Measurements from ENCODE around the gene PTPRM.
A peak's percentile ranks its signal among the peaks of the same experiment; 100 is the strongest.

PTPRM gene

GRCh38 chr18:8301427-8302172 is 734.5 kb downstream of the PTPRM start:
- DNase-seq, result peak; percentile 96

DNA sequence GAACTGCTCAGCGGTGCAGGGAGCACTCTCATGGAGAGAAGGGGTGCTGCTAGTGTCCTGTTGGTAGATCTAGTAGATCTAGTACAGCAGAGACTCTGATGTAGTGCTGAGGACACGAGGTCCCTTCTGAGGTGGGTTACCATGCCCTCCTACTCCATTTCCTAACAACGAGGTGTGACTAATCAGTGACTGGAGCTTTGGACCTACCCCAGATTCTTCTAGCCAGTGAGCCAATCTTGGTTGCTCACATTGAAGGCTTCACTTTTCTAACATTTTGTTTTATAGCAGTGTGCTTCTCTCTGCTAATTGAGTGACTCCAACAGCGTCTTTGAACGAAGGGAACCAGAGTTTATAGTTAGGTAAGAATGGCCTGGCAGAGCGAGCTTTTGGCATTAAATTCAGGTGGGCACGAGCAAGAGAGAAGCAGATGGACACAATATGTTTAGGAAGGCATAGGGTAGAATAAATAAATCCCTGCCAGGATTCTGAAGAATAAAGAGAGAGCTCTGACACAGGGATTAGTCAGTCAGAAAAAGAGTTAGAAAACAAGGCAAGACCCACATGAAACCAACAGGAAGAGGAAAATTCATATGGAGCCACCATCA is 736.1 kb downstream of the PTPRM start:
- no peak for DNase-seq

DNA sequence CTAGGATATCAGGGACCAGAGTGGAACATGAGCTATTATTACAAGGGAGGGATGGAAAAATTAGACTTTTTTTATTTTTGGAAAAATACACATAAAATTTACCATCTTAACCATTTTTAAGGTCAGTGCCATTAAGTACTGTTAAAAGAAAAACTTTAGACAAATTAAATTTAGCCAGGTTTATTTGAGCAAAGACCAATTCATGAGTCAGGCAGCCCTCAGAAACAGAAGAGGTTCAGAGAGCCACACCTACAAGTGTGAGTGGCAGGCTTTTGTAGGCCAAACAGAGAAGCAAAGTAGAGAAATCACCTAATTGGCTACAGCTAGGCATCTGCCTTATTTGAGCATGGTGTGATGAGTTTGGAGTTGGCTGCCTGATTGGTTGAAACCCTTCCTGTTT is 740.8 kb downstream of the PTPRM start:
- DNase-seq, result no peak

DNA sequence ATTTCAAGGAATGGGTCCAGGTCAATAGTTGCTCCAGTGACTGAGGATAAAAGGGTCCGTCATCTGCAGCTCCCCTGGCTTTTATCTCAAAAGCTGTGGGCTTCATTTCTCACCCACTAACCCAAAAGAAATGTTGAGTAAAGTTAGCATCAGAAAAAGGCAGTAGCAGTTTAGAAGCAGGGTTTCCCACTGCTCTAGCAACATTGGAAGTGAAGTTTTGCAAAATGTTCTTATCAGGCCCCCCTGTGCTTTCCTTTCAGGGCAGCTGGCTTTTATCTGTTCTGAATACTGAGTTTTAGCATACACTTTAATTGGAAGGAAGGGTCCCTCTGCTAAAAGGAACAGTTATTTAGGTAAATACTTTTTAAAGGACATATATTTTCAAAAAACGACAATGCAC is 745.9 kb downstream of the PTPRM start:
- DNase-seq, result no peak

DNA sequence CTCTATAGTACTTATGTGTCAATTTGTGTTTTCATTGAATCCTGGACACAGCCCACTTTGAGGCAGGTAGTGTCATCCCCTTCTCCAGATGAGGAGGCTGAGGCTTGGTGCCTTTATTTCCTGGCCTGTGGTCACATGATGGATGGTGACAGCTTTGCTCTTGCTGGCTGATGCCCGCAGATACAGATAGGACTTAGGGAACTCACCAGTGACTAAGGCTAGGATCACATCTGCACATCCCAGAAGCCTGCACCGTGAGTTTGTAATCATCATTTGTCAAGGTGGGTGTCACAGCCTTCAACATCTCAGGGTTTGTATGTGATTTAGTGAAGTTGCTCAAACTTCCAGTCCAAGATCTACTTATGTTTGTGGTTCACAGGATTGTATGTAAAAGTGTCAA is 747.0 kb downstream of the PTPRM start:
- no peak for DNase-seq

DNA sequence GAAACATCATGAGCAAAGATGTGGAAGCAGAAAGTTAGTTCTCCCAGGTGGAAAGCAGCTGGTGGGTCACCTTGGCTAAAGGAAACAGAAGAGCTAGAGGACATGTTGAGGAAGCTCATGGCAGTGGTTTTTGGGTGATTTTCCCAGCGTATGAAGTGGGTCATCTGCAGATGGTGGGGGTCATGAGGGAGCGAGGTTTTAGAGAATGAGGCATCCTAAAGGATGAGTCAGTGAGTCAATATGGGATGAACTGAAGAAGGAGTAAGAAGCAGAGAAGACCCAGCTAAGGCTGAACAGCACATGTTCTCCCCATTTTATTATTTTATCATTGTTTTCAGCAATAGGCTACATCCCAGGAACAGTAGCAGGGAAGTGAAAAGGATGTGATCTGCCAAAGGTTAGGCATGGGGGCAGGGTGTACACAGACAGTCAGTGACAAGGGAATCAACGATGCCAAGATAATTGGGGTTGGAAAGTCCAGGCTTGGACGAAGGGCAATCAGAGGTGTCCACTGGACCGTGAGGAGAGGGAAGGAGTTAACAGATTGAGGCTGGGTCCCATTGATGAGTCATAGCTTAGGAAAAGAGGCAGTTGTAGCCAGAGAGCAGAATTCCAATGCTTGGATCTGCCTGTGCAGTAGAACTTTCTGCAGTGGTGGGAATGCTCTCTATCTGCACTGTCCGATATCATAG is 752.8 kb downstream of the PTPRM start:
- no peak for DNase-seq

DNA sequence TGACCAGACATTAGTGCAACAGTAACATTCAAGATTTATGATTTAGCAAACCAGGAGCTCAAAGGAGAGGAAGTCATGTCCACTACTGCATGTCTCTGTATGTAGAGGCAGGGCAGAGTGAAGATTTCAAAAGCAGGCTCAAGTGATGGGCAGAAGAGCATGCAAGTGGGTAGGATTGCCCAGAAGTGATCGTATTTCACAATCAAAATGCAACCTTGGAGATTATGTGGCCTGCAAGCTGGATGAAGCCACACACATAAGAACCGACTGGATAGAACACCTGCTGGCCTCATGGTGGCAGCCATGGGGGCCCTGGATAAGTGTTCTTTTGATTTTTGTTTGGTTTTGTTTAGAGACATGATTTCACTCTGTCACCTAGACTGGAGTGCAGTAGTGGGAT is 755.4 kb downstream of the PTPRM start:
- DNase-seq, result peak; percentile 54

- no peak for DNase-seq
Measured at GRCh38 chr18:8324343-8325065, 757.4 kb downstream of the PTPRM start.

DNA sequence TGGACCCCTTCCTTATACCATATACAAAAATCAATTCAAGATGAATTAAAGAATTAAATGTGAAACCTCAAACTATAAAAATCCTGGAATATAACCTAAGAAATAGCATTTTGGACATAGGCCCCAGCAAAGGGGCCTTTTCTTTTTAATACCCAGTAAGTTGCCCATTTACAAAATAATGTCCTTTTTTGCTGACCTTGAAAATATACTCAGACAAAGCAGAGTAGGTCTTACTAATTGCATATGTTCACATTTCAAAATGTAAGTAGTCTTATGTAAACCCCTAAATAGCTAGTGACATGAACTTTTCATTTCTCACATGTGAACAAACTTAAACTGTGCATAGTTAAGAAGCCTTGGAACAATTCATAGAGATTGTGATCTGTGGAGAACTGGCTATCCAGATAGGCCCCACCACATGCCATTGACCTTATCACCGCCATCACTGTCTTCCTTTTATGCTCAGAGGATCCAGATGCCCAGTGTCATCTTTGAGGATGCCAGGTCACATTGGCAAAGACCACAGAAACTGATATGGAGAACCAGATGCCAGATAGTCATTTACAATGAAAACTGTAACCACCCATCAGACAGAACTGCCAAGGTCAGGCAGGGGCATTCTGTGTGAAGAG is 759.8 kb downstream of the PTPRM start:
- no peak for DNase-seq

DNA sequence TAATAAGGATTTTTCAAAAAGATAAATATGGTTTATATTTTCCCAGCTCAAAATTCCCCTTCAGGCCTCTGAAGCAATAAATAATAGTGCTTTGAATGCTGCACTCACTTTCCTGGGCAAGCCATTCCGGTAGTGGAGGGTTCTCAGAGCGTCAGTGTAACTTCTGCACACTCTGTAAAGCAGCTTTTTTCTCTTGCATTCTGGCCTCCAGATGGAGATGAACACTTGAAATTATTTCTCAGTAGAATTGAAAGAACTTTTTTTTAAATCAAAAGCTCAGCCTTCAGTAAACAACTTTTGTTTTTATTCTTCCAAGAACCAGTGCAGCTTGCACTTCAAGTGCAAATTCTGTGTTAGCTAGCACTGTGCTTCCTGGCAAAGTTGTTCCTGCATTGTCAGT is 761.0 kb downstream of the PTPRM start:
- no peak for DNase-seq

DNA sequence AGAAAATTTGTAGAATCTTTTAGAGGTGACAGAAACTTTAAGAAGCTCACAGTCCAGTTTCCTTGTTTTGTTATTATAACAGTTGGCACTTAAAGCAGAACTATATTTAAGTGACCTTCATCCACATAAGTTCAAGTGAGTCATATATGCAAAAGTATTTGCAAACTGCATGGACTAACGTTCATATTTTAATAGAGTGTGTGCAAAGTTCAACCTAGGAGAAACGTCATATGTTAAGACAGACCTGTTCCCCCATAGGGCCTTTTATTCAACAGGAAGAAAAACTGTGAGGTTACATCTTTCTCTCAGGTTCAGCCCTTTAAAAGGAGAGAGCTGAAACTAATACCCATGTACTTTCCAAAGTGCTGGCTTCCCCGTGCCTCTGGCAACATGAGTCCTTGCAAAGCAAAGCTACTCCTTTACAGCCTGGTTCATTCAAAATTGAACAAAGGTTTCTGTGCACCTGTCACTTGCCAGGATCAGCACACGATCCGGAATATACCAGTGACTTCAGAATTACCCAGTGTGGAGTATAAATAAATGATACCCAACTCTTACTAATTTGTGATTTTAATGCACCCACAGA is 762.2 kb downstream of the PTPRM start:
- DNase-seq, result peak; percentile 57

DNA sequence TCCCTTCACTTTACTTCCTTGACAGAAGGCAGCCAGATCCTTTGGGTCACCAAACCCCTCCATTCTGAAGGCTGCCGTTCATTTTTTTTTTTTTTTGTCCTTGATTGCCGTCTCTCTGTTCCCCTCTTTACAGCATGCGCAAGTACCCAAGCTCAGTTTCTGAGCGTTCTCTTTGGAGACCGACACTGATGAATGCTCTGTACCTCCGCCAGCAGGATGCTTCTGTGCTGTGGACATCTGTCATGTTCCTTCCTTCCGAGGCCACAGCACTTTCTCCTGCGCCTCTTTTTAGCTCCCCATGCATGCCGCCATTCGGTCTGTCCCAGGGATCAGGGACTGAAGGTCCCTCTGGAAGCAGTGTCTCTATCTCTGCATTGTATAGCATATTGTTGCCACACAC is 763.5 kb downstream of the PTPRM start:
- no peak for DNase-seq

GRCh38 chr18:8332286-8332685 is 765.2 kb downstream of the PTPRM start:
- DNase-seq, result no peak

DNA sequence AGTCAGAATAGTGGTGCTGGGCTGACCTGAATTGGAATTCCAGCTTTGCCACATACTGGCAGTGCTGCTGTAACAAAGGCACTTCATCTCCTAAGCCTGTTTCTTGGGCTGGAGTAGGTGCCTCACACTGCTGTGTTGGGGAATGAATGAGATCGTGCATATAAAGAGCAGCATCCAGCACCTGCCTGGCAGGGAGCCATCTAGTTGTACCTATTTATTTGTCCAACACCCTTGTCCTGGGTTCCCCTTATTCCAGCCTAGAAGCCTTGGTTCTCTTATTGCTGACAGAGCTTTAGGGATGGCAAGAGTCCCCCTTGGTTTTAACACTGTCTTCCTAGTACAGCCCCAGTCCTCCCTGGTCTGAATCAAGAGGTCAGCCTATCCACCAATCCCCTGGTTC is 766.8 kb downstream of the PTPRM start:
- peak; percentile 45 for DNase-seq

DNA sequence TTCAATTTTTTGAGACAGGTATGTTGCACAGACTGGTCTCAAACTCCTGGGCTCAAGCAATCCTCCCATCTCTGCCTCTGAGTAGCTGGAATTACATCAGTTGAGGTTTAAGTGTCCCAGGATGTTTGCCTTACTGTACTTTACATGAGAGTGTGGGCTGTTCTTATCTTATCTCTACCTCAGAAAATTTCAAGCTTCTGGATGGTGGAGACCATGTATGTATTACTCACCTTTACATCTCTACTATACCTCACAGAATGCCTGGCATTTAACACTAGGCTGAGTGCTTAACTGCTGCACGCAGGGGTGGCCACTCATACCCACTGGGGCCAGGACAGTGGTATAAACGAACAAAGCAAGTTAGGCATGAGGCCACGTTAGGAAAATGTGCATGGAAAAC is 770.1 kb downstream of the PTPRM start:
- no peak for DNase-seq

DNA sequence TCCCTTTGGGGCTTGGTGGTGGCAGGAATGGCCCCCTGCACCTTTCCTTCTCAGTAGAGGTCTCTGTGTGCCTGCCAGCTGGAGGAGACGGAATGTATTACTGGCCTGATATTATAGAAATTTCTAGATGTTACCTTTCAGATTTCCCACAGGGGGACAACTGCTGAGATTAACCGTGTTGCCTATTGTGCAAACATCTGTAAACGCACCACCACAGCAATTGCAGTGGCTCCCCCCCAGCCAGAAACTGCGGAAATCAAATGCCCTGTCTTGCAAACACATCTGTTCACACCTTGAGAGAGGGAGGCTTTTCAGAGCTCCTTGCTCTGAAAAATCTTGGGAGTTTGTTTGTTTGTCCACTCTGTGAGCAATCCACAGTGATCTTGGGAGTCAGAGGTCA is 772.1 kb downstream of the PTPRM start:
- DNase-seq, result no peak

DNA sequence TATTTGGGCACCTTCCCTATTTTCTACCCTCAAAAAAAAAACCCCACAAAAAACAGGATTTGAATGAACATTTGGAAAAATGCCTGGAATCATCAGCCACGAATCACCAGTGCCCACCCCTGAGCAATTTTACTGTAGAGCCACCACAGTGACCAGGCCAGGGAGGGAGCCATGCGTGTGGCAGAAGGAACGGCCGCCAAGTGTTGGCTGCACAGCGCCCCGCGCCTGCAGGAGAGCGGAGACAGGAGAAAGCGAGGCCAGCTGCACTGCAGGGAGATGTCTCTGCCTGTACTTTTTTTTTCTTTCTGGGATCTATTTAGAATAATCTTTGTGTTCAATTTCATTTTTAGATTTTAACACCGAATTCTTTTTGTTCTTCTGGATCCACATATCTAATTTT is 772.8 kb downstream of the PTPRM start:
- DNase-seq, result no peak

DNA sequence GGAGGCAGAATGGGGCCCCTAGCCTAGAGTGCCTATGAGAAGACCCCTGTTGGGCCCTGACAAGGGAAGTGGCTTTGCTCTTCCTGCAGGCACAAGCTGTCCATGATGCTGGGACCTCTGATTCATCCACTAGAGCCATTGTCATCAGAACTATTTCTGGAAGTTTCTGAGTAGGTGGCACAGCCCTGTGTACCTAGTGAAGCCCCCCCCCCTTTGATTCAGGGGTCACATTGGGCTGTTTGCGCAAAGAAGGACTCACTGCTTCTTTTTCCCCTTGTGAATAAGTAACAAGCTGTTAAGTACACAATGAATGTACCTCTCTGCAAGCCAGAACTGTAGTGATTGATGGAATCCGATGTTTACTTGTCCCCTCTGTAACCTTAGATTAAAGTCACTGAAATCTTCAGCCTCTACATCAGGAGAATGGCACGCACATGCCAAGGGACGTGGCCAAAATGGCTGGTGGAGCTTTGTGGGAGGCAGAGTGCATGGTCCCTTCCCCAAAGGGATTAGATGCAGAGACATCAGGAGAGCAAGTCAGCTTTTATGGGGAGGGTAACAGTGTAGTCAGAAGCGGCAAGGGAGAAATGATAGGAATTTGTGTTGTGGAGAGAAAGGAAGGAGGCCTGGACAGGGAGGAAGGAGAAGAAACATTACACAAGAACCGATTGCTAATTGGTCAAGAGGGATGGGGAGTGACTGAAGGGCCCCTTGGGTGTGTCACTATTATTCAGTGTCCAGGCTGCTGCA is 774.5 kb downstream of the PTPRM start:
- no peak for DNase-seq

DNA sequence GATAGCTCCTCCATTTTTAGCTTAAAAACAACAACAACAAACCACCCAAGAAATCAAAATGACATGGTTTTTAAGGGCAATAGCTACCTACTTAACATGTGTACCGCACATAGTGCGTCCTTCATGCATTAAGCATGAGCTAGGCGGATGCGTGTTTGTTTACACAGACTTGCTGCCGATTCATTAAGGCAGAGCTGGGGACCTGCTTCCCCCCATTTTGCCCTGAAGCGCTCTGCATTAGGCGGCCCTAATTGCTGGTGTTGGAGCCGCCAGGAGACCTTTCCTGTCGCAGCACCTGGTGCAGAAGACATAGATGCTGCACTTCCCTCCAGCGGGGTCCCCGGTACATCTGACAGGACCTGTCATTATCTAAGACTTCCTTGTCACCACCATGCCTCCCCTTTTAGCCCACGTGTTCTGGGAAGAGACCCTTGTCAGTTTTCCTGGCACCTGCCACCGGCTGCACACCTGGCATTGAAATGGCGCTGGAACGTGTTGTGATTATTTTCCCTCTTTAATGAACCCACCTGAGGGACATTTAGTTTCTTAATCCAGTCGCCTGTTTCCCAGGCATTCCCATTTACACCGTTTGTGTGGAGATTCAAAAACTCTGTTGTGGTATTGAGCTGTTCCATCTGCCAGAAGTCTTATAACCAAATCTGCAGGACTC is 781.1 kb downstream of the PTPRM start:
- peak; percentile 79 for DNase-seq

- no peak for DNase-seq
Measured at GRCh38 chr18:8349608-8350323, 782.6 kb downstream of the PTPRM start.

DNA sequence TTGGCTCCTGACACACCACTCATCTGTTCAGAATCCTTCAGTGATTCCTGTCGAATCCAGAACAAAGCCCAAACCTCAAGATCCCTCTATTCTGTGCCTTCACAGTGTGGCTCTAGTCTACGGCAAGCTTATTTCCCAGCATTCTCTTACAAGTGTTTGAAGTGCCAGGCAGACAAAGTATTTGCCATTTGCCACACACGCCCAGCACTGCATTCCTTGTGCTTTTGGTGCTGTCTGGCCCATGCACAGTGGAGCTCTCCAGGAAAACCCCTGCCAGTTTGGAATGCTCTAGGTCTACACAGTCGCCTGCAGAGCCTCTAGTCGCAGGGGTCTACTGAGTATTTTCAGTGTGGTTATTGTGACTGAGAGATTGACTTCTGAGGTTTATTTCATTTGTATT is 783.5 kb downstream of the PTPRM start:
- DNase-seq, result no peak

Measured in NCI-H345 (cell line).